Osteocyte (in vitro differentiated cells): ENCODE results near the gene ZNF615. TPM values are rescaled to one million over a fixed set of nuclear protein-coding genes. Genes with fewer than 3 reads are reported as not detected.
A peak's percentile ranks its signal among the peaks of the same experiment; 100 is the strongest.

Experiments
- DNase-seq: peaks from one replicate; pipeline ENCODE4 v3.0.0; 2021; ENCODE audit warnings: mixed read lengths; ENCODE audit not compliant: unreplicated experiment; ENCODE audit errors: extremely low spot score
- H3K27ac Mint-ChIP-seq: one replicate; pipeline ENCODE4 v1.8.0; 2021; ENCODE audit warnings: mild to moderate bottlenecking, mixed read lengths; ENCODE audit not compliant: unreplicated experiment
- H3K27me3 Mint-ChIP-seq: one replicate; pipeline ENCODE4 v1.8.0; 2021; ENCODE audit warnings: mixed read lengths; ENCODE audit not compliant: unreplicated experiment
- H3K36me3 Mint-ChIP-seq: one replicate; pipeline ENCODE4 v1.8.0; 2021; ENCODE audit warnings: mixed read lengths; ENCODE audit not compliant: unreplicated experiment
- H3K4me1 Mint-ChIP-seq: one replicate; pipeline ENCODE4 v1.8.0; 2021; ENCODE audit warnings: mixed read lengths; ENCODE audit not compliant: unreplicated experiment
- H3K4me3 Mint-ChIP-seq: one replicate; pipeline ENCODE4 v1.8.0; 2021; ENCODE audit warnings: mild to moderate bottlenecking, moderate library complexity, mixed read lengths; ENCODE audit not compliant: unreplicated experiment
- H3K9me3 Mint-ChIP-seq: one replicate; pipeline ENCODE4 v1.8.0; 2021; ENCODE audit warnings: mixed read lengths; ENCODE audit not compliant: unreplicated experiment
- CTCF ChIP-seq: fragments of 200-600 bp; sonication (generic); IDR thresholded peaks from 2 replicates; pipeline ENCODE4 v1.5.0; 2021; ENCODE audit warnings: antibody characterized with exemption, mild to moderate bottlenecking, moderate library complexity
- total RNA-seq: library from RNA; stranded (reverse); gene quantifications from 2 replicates; pipeline ENCODE4 v1.2.1, GENCODE V29; 2021

Gene ZNF615
- total RNA-seq, 1 donor from 2014 or later, result 13.1 TPM

- no peak for TF ChIP-seq CTCF
- DNase-seq, result no peak
- Mint-ChIP-seq H3K27ac (no peak overlapping the region), H3K4me1 (peaks cover 7% of the 10 kb centered on the region), H3K27me3 (no peaks in the 10 kb centered on the region), H3K4me3 (no peak overlapping the region), H3K9me3 (peaks cover 58% of the 10 kb centered on the region), H3K36me3 (peaks cover 83% of the 10 kb centered on the region)
These were observed 14.2 kb upstream of the ZNF615 start for GRCh38 chr19:52022193-52022592.

GRCh38 chr19:52020506-52020905 is 12.5 kb upstream of the ZNF615 start:
- DNase-seq, result no peak
- no peak overlapping the region for H3K27ac Mint-ChIP-seq
- no peak for TF ChIP-seq CTCF
- H3K27me3 Mint-ChIP-seq, result no peaks in the 10 kb centered on the region
- H3K36me3 Mint-ChIP-seq, result peaks cover 91% of the 10 kb centered on the region
- no peak overlapping the region for H3K4me3 Mint-ChIP-seq
- peaks cover 65% of the 10 kb centered on the region for H3K9me3 Mint-ChIP-seq
- no peaks in the 10 kb centered on the region for H3K4me1 Mint-ChIP-seq

- TF ChIP-seq CTCF, result no peak
- no peaks in the 10 kb centered on the region for H3K27me3 Mint-ChIP-seq
- DNase-seq, result no peak
- H3K4me1 Mint-ChIP-seq, result peaks cover 15% of the 10 kb centered on the region
- H3K9me3 Mint-ChIP-seq, result peaks cover 20% of the 10 kb centered on the region
- H3K27ac Mint-ChIP-seq, result no peak overlapping the region
- H3K4me3 Mint-ChIP-seq, result no peak overlapping the region
- H3K36me3 Mint-ChIP-seq, result peaks cover 45% of the 10 kb centered on the region
These were observed 2.7 kb upstream of the ZNF615 start for GRCh38 chr19:52010674-52011073.

GRCh38 chr19:52007451-52007805 is 583 bp downstream of the ZNF615 start:
- DNase-seq, result no peak

GRCh38 chr19:51994048-51994644 is 13.9 kb downstream of the ZNF615 start:
- Mint-ChIP-seq H3K27me3 (no peaks in the 10 kb centered on the region), H3K36me3 (peaks cover 83% of the 10 kb centered on the region), H3K4me3 (no peak overlapping the region), H3K27ac (no peak overlapping the region), H3K4me1 (no peaks in the 10 kb centered on the region), H3K9me3 (peaks cover 44% of the 10 kb centered on the region)
- no peak for TF ChIP-seq CTCF
- no peak for DNase-seq

More at GRCh38 chr19:52007451-52007805, 583 bp downstream of the ZNF615 start:
- Mint-ChIP-seq H3K27ac (peak overlapping the region; percentile 99), H3K4me3 (peak overlapping the region; percentile 91), H3K9me3 (peaks cover 16% of the 10 kb centered on the region), H3K27me3 (no peaks in the 10 kb centered on the region), H3K4me1 (peaks cover 15% of the 10 kb centered on the region), H3K36me3 (peaks cover 38% of the 10 kb centered on the region)
- no peak for TF ChIP-seq CTCF
